ENCODE measurements around the gene HLA-DMA. TPM values are rescaled to one million over a fixed set of nuclear protein-coding genes. Genes with fewer than 3 reads are reported as not detected.
A peak's percentile ranks its signal among the peaks of the same experiment; 100 is the strongest.

The HLA-DMA gene
- total and polyA plus RNA-seq, 2 of the 4 experiments (the other 2 are of a cell fraction), result 2.3 to 8.3 TPM

DNA sequence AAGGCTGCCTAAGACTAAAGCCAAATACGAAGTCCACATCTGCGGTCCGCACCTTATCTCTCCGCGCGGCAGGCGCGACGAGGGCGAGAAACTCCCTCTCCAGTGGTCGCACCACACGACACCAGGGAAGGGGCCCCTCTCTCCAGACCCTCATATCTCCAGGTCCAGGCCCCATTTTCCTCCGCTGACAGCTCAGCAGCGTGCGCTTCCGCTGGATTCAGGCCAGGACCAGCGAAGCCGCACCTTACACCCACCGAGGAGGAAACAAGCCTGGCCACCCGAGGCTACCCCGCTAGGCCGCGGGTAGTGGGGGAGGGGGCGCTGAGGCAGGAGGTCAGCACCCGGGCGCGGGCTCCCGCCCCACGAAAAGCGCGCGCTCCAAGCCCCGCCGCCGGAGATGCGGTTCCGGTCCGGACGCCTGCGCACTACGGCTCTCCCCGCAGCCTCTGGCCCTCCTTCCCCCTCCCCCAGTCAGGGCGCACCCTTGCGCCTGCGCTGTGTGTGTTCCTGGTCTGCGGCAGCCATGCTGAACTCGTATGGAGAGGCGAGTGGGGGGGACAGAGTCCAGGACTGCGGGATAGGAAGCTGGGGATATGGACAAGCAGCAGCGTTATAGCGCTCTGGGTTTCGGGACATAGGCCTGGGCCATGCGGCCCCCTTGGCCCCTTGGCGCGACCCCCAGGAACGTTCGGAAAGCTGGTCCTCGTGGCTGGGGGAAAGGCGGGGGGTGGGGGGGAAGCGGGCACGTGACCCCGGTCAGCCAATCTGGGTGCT is 15.4 kb upstream of the HLA-DMA start, which contains the start of gene BRD2 (continued):
- TF ChIP-seq, protein P1, sequence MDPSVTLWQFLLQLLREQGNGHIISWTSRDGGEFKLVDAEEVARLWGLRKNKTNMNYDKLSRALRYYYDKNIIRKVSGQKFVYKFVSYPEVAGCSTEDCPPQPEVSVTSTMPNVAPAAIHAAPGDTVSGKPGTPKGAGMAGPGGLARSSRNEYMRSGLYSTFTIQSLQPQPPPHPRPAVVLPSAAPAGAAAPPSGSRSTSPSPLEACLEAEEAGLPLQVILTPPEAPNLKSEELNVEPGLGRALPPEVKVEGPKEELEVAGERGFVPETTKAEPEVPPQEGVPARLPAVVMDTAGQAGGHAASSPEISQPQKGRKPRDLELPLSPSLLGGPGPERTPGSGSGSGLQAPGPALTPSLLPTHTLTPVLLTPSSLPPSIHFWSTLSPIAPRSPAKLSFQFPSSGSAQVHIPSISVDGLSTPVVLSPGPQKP (IDR thresholded peaks at IDR 0.05; ENCODE audit: borderline replicate concordance, low read depth, low read length), result no peak
- TF ChIP-seq RAD21 (IDR thresholded peaks at IDR 0.05; ENCODE audit: low read length) (no peak), RFX5 (IDR thresholded peaks at IDR 0.05; ENCODE audit: low read depth, low read length) (peak; percentile 8; the same call in 1 of the 2 replicates)
